Mammary epithelial cell (primary cell): Measurements from ENCODE around the gene TBC1D22A.

Experiments
- EZH2 ChIP-seq: IDR thresholded peaks from 2 replicates; pipeline ENCODE4 v1.6.1; 2012; ENCODE audit warnings: low read length, inconsistent platforms, borderline replicate concordance
- TF ChIP-seq, protein P1 (sequence below), 2 donors: IDR thresholded peaks in 1 of 2; conservative IDR thresholded peaks in 1 of 2; 2 replicates each; pipeline ENCODE4 v1.5.1; 2011 to 2012; ENCODE audit warnings: inconsistent platforms in 2 of 2, low read length in 2 of 2, mild to moderate bottlenecking in 2 of 2, control low read depth in 1 of 2, low read depth in 1 of 2; ENCODE audit not compliant: insufficient read depth in 1 of 2; ENCODE audit errors: extremely low read depth in 1 of 2

DNA sequence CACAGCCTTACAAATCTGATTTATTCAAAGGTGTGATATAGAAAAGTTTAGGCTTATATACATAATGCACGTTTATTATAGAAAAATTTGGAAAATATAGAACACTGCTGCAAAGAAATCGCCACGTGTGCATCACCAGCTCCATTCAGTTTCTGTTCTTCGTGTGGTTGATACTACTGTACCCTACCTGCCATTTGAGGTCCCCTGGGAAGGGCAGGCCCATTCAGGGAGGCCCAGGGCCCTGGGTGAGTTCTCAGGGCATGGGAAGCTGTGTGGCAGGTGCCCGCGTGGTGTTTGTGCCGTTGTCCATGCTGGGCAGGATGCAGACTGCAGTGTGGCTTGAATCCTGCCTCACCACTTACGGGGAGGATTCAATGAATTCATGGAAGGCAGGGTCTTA, 60.8 kb downstream of the TBC1D22A start:
- TF ChIP-seq EZH2, result no peak
- TF ChIP-seq, protein P1, sequence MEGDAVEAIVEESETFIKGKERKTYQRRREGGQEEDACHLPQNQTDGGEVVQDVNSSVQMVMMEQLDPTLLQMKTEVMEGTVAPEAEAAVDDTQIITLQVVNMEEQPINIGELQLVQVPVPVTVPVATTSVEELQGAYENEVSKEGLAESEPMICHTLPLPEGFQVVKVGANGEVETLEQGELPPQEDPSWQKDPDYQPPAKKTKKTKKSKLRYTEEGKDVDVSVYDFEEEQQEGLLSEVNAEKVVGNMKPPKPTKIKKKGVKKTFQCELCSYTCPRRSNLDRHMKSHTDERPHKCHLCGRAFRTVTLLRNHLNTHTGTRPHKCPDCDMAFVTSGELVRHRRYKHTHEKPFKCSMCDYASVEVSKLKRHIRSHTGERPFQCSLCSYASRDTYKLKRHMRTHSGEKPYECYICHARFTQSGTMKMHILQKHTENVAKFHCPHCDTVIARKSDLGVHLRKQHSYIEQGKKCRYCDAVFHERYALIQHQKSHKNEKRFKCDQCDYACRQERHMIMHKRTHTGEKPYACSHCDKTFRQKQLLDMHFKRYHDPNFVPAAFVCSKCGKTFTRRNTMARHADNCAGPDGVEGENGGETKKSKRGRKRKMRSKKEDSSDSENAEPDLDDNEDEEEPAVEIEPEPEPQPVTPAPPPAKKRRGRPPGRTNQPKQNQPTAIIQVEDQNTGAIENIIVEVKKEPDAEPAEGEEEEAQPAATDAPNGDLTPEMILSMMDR (conservative IDR thresholded peaks at IDR 0.05 in 1 of 2, IDR thresholded peaks at IDR 0.05 in 1 of 2; ENCODE audit: extremely low read depth in 1 of 2, insufficient read depth in 1 of 2, low read depth in 1 of 2, low read length in 2 of 2), result no peak
